CD4-positive, CD25-positive, alpha-beta regulatory T cell (primary cell): ENCODE results near the gene SYCP2L. TPM values are rescaled to one million over a fixed set of nuclear protein-coding genes. Genes with fewer than 3 reads are reported as not detected.

Experiments
- ATAC-seq, 2 donors: fragments of 150-1000 bp; cut with Tn5 transposase; one replicate each; pipeline ENCODE4 v1.10.0; 2021; ENCODE audit warnings: low read depth in 2 of 2, moderate number of reproducible peaks in 2 of 2, moderate library complexity in 1 of 2
- DNase-seq, 3 donors: peaks; one replicate each; pipeline versions ENCODE4 v3.0.0 to v3.0.0-alpha.2; 2012 to 2022; ENCODE audit warnings: mixed read lengths in 1 of 3
- H3K27ac ChIP-seq: one replicate; pipeline ENCODE4 v1.7.0; 2013; ENCODE audit warnings: mild to moderate bottlenecking, low read length; ENCODE audit not compliant: insufficient read depth, poor library complexity, severe bottlenecking
- H3K27me3 ChIP-seq: one replicate; pipeline ENCODE4 v1.7.0; 2013; ENCODE audit warnings: low read length; ENCODE audit not compliant: control insufficient read depth, insufficient read depth
- H3K36me3 ChIP-seq: one replicate; pipeline ENCODE4 v1.7.0; 2013; ENCODE audit warnings: mild to moderate bottlenecking, low read length, moderate library complexity; ENCODE audit not compliant: control insufficient read depth, insufficient read depth
- H3K4me1 ChIP-seq: 2 replicates; pipeline ENCODE4 v1.7.0; 2013; ENCODE audit warnings: mild to moderate bottlenecking, low read length; ENCODE audit not compliant: insufficient read depth, control insufficient read depth, poor library complexity, severe bottlenecking
- H3K4me3 ChIP-seq: one replicate; pipeline ENCODE4 v1.7.0; 2013; ENCODE audit warnings: low read depth, mild to moderate bottlenecking, low read length, moderate library complexity
- H3K9me3 ChIP-seq, 2 experiments: 1 replicate in 1 of 2; 2 replicates in 1 of 2; pipeline ENCODE4 v1.7.0; 2013; ENCODE audit warnings: low read length in 2 of 2, mild to moderate bottlenecking in 1 of 2, moderate library complexity in 1 of 2; ENCODE audit not compliant: control insufficient read depth in 2 of 2
- H3K27ac Mint-ChIP-seq, 3 donors: one replicate each; pipeline ENCODE4 v1.8.0; 2020 to 2022; ENCODE audit warnings: mild to moderate bottlenecking in 3 of 3, mixed read lengths in 3 of 3, moderate library complexity in 2 of 3
- H3K27me3 Mint-ChIP-seq: one replicate; pipeline ENCODE4 v1.8.0; 2022; ENCODE audit warnings: mild to moderate bottlenecking, mixed read lengths
- H3K36me3 Mint-ChIP-seq: one replicate; pipeline ENCODE4 v1.8.0; 2020; ENCODE audit warnings: mixed read lengths
- H3K4me1 Mint-ChIP-seq, 4 donors: one replicate each; pipeline ENCODE4 v1.8.0; 2020 to 2022; ENCODE audit warnings: mixed read lengths in 4 of 4, mild to moderate bottlenecking in 1 of 4
- H3K4me3 Mint-ChIP-seq, 4 donors: one replicate each; pipeline ENCODE4 v1.8.0; 2020 to 2022; ENCODE audit warnings: mild to moderate bottlenecking in 4 of 4, mixed read lengths in 4 of 4, moderate library complexity in 3 of 4
- H3K9me3 Mint-ChIP-seq, 7 donors: one replicate each; pipeline ENCODE4 v1.8.0; 2020 to 2022; ENCODE audit warnings: mixed read lengths in 7 of 7, mild to moderate bottlenecking in 3 of 7, moderate library complexity in 2 of 7
- polyA plus RNA-seq, 4 donors: library from polyadenylated mRNA; unstranded; fragments of 300-500 nt; fragmentation: Illumina TruSeq; gene quantifications; one replicate each; pipeline ENCODE4 v1.2.3, GENCODE V29; 2021
- total RNA-seq: library from RNA; stranded (reverse); gene quantifications from one replicate; pipeline ENCODE4 v1.2.3, GENCODE V29; 2022

Gene SYCP2L
- total and polyA plus RNA-seq, 5 donors from 2014 or later = not detected

DNA sequence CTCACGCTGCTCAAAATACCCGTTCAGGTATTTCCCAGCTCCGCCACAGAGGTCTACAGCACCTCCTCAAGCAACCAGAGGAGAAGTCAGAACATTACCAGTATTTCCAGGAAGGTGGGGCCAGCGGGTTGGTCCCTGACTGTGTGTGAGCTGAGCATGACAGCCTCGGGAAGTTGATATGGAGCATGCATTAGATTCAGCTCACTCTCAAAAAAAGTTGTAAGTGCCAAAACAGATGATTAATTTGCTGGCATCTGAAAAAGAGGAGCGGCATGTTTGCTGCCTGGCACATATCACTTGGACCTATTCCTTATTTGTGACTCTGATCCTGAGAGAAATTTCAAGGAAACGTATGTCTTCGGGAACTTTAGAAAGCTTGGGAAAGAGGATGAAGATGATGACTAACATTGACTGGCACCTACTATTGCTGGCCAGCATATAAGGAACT is 125.0 kb downstream of the SYCP2L start:
- Histone ChIP-seq H3K4me3 (no peak overlapping the region), H3K27me3 (peaks cover 4% of the 10 kb centered on the region), H3K27ac (no peak overlapping the region), H3K36me3 (no peaks in the 10 kb centered on the region), H3K9me3 (no peaks in the 10 kb centered on the region), H3K4me1 (no peaks in the 10 kb centered on the region)
- ATAC-seq (no peak), DNase-seq (no peak)
- Mint-ChIP-seq H3K27me3 (peaks cover 4% of the 10 kb centered on the region), H3K4me1 (no peaks in the 10 kb centered on the region), H3K4me3 (no peak overlapping the region), H3K9me3 (no peaks in the 10 kb centered on the region), H3K27ac (no peak overlapping the region), H3K36me3 (no peaks in the 10 kb centered on the region)

DNA sequence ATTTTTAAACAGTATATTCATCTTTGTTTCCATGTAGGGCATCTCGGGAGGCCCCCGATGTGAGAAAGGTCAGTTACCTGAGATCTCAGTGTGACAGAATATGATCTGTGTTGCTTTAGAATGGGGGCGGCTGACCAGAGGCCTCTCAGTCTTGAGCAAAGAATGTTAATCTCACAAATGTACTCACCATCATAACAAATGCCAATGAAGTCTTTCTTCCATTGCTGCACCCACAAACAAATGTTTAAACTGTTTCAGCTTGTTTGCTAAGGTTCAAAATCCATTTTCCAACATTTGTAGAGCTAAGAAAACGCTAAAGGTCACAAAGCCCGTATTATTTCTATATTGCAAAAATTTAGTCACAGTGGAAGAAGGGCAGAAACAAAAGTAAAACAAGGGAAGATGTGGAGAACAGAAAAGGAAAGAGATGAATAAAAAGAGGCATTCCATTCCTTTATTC is 125.5 kb downstream of the SYCP2L start:
- DNase-seq (no peak), ATAC-seq (no peak)
- no peaks in the 10 kb centered on the region for H3K4me1 Mint-ChIP-seq
- no peaks in the 10 kb centered on the region for H3K9me3 ChIP-seq
- no peak overlapping the region for H3K4me3 ChIP-seq
- H3K36me3 ChIP-seq = no peaks in the 10 kb centered on the region
- no peaks in the 10 kb centered on the region for H3K36me3 Mint-ChIP-seq
- peaks cover 4% of the 10 kb centered on the region for H3K27me3 ChIP-seq
- H3K27ac Mint-ChIP-seq = no peak overlapping the region
- H3K27me3 Mint-ChIP-seq = peaks cover under 1% of the 10 kb centered on the region
- H3K9me3 Mint-ChIP-seq = no peaks in the 10 kb centered on the region
- no peak overlapping the region for H3K27ac ChIP-seq
- H3K4me3 Mint-ChIP-seq = no peak overlapping the region
- no peaks in the 10 kb centered on the region for H3K4me1 ChIP-seq

DNA sequence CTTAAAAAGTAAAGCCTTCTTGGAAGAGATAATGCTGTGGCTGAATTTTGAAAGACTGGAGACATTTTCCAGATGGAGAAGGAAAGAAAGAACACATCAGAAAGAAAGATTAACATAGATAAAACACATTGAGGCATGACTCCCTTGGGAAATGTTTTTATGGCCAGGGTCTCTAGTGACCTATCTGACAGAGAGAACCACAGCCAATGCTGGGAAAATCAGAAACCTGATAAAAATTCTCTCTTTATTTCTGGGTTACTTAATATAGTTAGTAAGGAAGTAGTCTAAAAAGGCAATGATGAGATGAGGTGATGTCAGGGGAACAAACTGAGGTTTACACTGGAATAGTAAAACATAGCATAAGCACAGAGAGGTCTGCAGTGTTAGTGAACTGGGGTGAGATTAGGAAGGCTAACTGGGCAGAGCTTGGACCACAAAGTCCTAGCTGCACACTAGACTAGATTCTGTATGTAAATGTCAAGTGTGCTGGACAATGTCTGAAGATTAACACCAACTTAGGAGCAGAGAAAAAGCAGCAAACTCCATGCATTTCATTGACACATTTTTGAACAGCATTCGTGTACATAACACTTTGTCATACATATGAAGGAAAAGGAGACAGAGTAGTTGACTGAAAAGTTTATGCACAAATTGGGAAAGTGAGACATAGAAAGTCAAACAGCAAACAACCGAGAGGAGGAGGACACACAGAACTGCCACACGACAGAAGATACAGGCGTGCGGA is 126.3 kb downstream of the SYCP2L start:
- no peaks in the 10 kb centered on the region for H3K4me1 Mint-ChIP-seq
- H3K27me3 ChIP-seq = peaks cover 4% of the 10 kb centered on the region
- H3K4me1 ChIP-seq = no peaks in the 10 kb centered on the region
- no peak for DNase-seq
- H3K4me3 ChIP-seq = no peak overlapping the region
- no peaks in the 10 kb centered on the region for H3K9me3 Mint-ChIP-seq
- no peak overlapping the region for H3K27ac Mint-ChIP-seq
- H3K27me3 Mint-ChIP-seq = no peaks in the 10 kb centered on the region
- ATAC-seq = no peak
- H3K27ac ChIP-seq = no peak overlapping the region
- H3K36me3 Mint-ChIP-seq = no peaks in the 10 kb centered on the region
- no peak overlapping the region for H3K4me3 Mint-ChIP-seq
- H3K36me3 ChIP-seq = no peaks in the 10 kb centered on the region
- H3K9me3 ChIP-seq = no peaks in the 10 kb centered on the region

DNA sequence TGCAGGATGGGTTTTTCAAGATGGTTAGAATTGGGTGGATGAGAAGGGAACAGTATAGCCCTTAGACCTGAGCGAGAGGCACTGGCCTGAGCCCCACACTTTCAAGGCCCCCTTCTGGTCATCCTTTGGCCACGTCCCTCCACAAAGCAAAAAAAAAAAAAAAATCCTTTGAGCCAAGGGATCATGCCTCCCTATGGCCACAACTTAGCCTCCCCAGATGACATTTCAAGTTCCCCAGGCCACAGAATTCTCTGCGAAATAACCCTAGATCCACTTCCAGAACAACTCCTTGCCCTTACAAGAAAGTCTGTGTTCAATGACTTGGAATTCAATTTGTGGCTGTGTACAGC is 126.8 kb downstream of the SYCP2L start:
- Histone ChIP-seq H3K4me3 (no peak overlapping the region), H3K4me1 (no peaks in the 10 kb centered on the region), H3K36me3 (no peaks in the 10 kb centered on the region), H3K9me3 (no peaks in the 10 kb centered on the region), H3K27me3 (peaks cover 4% of the 10 kb centered on the region), H3K27ac (no peak overlapping the region)
- Mint-ChIP-seq H3K27ac (no peak overlapping the region), H3K4me3 (no peak overlapping the region), H3K36me3 (no peaks in the 10 kb centered on the region), H3K9me3 (no peaks in the 10 kb centered on the region), H3K27me3 (no peaks in the 10 kb centered on the region), H3K4me1 (no peaks in the 10 kb centered on the region)
- no peak for ATAC-seq
- DNase-seq = no peak

DNA sequence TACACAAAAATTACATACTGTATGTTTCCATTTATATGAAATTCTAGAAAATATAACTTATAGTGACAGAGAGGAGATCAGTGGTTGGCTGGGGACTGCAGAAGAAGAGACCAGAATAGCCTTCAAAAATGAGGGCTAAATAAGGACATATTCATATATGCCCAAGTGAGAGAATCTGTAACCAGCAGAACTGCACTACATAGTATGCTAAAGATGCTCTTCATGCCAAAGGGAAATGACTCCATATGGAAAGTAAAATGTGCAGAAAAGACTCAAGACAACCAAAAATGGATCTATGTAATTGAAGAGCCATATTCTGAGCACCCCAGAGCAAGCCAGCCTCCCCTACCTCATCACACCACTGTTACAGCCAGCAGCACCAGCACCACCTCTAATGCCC is 128.2 kb downstream of the SYCP2L start:
- H3K36me3 Mint-ChIP-seq = no peaks in the 10 kb centered on the region
- Histone ChIP-seq H3K4me1 (no peaks in the 10 kb centered on the region), H3K27me3 (peaks cover 2% of the 10 kb centered on the region), H3K36me3 (no peaks in the 10 kb centered on the region), H3K4me3 (no peak overlapping the region), H3K27ac (no peak overlapping the region), H3K9me3 (no peaks in the 10 kb centered on the region)
- H3K9me3 Mint-ChIP-seq = no peaks in the 10 kb centered on the region
- no peak overlapping the region for H3K27ac Mint-ChIP-seq
- no peak overlapping the region for H3K4me3 Mint-ChIP-seq
- no peaks in the 10 kb centered on the region for H3K4me1 Mint-ChIP-seq
- ATAC-seq (no peak), DNase-seq (no peak)
- H3K27me3 Mint-ChIP-seq = no peaks in the 10 kb centered on the region

DNA sequence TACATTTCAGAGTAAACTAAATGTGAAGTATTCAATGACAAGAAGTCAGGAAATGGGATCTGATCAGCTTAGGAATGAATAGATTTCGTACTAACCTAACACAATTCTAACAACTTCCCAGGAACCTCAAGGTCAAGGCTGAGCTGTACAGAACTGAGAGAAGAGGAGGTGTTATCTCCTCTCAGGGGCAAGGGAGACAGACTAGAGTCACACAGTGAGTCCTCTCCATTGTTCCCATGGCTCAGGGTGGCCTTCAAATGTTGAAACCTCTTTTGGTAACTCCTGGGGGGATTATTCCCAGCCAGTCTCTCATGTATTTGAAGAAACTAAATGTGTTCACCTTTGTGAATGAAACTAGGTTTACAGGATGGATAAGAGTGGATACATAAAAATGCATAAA is 129.6 kb downstream of the SYCP2L start:
- Mint-ChIP-seq H3K9me3 (peaks cover 0 to 2% (median 0%) of the 10 kb centered on the region in 7 donors), H3K4me3 (no peak overlapping the region), H3K27ac (no peak overlapping the region), H3K4me1 (no peaks in the 10 kb centered on the region), H3K36me3 (no peaks in the 10 kb centered on the region), H3K27me3 (peaks cover 12% of the 10 kb centered on the region)
- H3K4me1 ChIP-seq = no peaks in the 10 kb centered on the region
- no peak overlapping the region for H3K4me3 ChIP-seq
- H3K27me3 ChIP-seq = no peaks in the 10 kb centered on the region
- no peak overlapping the region for H3K27ac ChIP-seq
- DNase-seq (no peak), ATAC-seq (no peak)
- no peaks in the 10 kb centered on the region for H3K9me3 ChIP-seq
- no peaks in the 10 kb centered on the region for H3K36me3 ChIP-seq

DNA sequence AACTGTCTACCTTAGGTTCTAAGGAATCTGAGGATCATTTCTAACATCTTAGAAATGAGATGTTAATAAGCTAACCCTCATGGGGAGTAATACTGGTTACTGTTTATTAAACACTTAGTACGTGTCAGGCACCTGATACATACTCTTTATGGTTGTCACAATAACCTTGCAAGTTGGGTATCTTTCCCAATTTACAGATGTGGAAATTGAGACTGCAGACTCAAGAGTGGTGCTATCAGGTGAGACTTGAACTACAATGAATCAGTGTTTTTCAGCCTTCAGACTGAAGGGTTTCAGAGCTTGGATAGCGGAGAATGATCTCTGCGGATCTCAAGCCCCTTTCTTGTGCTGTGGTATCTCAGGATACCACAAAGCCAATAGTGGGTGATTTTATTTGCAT is 130.2 kb downstream of the SYCP2L start:
- Histone ChIP-seq H3K36me3 (no peaks in the 10 kb centered on the region), H3K27me3 (no peaks in the 10 kb centered on the region), H3K4me1 (no peaks in the 10 kb centered on the region), H3K4me3 (no peak overlapping the region), H3K27ac (no peak overlapping the region), H3K9me3 (no peaks in the 10 kb centered on the region)
- Mint-ChIP-seq H3K4me1 (no peaks in the 10 kb centered on the region), H3K27me3 (peaks cover 12% of the 10 kb centered on the region), H3K36me3 (no peaks in the 10 kb centered on the region), H3K9me3 (peaks cover 0 to 2% (median 0%) of the 10 kb centered on the region in 7 donors), H3K27ac (no peak overlapping the region), H3K4me3 (no peak overlapping the region)
- DNase-seq (no peak), ATAC-seq (no peak)

DNA sequence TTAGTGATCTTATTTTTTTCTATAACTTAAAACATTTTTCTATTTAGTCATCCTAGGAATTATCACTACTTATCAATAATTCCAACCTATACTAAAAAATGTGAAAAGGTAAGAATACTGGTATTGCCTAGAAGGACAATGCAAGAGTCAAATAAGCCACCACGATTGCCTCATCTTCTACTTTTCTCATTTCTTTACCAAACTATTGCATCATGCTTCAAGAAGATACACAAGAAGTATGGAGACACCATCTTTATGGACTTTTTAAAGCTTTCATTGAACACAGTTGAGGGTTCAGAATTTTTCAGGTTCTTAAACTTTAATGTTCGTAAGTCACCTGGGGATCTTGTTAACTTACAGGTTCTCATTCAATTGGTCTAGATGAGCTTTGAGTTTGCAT is 131.4 kb downstream of the SYCP2L start:
- H3K27ac Mint-ChIP-seq = no peak overlapping the region
- Histone ChIP-seq H3K4me3 (no peak overlapping the region), H3K4me1 (no peaks in the 10 kb centered on the region), H3K27ac (no peak overlapping the region), H3K9me3 (no peaks in the 10 kb centered on the region), H3K27me3 (no peaks in the 10 kb centered on the region), H3K36me3 (no peaks in the 10 kb centered on the region)
- no peaks in the 10 kb centered on the region for H3K4me1 Mint-ChIP-seq
- no peak overlapping the region for H3K4me3 Mint-ChIP-seq
- DNase-seq (no peak), ATAC-seq (no peak)
- H3K9me3 Mint-ChIP-seq = peaks cover 0 to 2% (median 0%) of the 10 kb centered on the region in 7 donors
- peaks cover 12% of the 10 kb centered on the region for H3K27me3 Mint-ChIP-seq
- no peaks in the 10 kb centered on the region for H3K36me3 Mint-ChIP-seq
